Gastroesophageal sphincter (tissue), 3 donors: ENCODE data around the gene AGBL4.

Source experiments
- CTCF ChIP-seq, 4 experiments: fragments of 200-600 bp in 2 of 4; fragments of 450-650 bp in 2 of 4; sonication (generic) in 1 of 4; IDR thresholded peaks; one replicate each; pipeline ENCODE4 v1.5.1; 2017 to 2019; ENCODE audit warnings: antibody characterized with exemption in 4 of 4, mild to moderate bottlenecking in 2 of 4, moderate library complexity in 2 of 4
- EP300 ChIP-seq: sonication (generic); formaldehyde crosslinking; IDR thresholded peaks from one replicate; pipeline ENCODE4 v1.6.1; 2017; ENCODE audit warnings: antibody characterized with exemption, mild to moderate bottlenecking
- POLR2A ChIP-seq, 2 donors: fragments of 450-650 bp; IDR thresholded peaks; one replicate each; pipeline ENCODE4 v1.6.1; 2017; ENCODE audit warnings: antibody characterized with exemption in 2 of 2, mild to moderate bottlenecking in 2 of 2, moderate library complexity in 1 of 2
- POLR2AphosphoS5 ChIP-seq: sonication (generic); formaldehyde crosslinking; IDR thresholded peaks from one replicate; pipeline ENCODE4 v1.6.1; 2017; ENCODE audit warnings: antibody characterized with exemption

GRCh38 chr1:49125746-49126145, 898.0 kb downstream of the AGBL4 start:
- no peak for TF ChIP-seq POLR2A (IDR thresholded peaks at IDR 0.05)
- TF ChIP-seq POLR2AphosphoS5 = no peak
- TF ChIP-seq CTCF (IDR thresholded peaks at IDR 0.05) = no peak
- no peak for TF ChIP-seq EP300
